H1 (cell line): Measurements from ENCODE around the gene QSOX2. TPM values are rescaled to one million over a fixed set of nuclear protein-coding genes. Genes with fewer than 3 reads are reported as not detected.
A peak's percentile ranks its signal among the peaks of the same experiment; 100 is the strongest.

Source experiments
- CTCF ChIA-PET: fragments of 300-600 bp; sonication (Branson Sonifier 250); formaldehyde crosslinking; loops from one replicate; lab custom pipeline; 2021; ENCODE audit not compliant: partially characterized antibody; lab: Charles Lee
- POLR2A ChIA-PET: fragments of 300-600 bp; sonication (Branson Sonifier 250); formaldehyde crosslinking; loops from one replicate; lab custom pipeline; 2021; ENCODE audit warnings: inconsistent platforms; ENCODE audit not compliant: partially characterized antibody; lab: Charles Lee
- DNase-seq, 2 experiments: peaks; one replicate each; pipeline versions ENCODE4 v3.0.0 to v3.0.0-alpha.2; 2010 to 2022; ENCODE audit warnings: low spot score in 2 of 2, low read depth in 1 of 2, mixed read lengths in 1 of 2
- FAIRE-seq: peaks from 2 replicates; lab custom pipeline; 2011; peaks lifted over from hg19 to GRCh38; lab: Jason Lieb, UNC
- H2AFZ ChIP-seq: 2 replicates; pipeline ENCODE4 v1.8.1; 2012; ENCODE audit warnings: low read length, inconsistent platforms
- H2AK5ac ChIP-seq: 2 replicates; pipeline ENCODE4 v1.6.1; 2013; ENCODE audit warnings: low read depth, low read length
- H2BK120ac ChIP-seq: replicated peaks from 2 replicates; pipeline ENCODE3; 2013; ENCODE audit warnings: low read depth, low read length, inconsistent platforms
- H2BK12ac ChIP-seq: 2 replicates; pipeline ENCODE4 v1.6.1; 2013; ENCODE audit warnings: low read depth, low read length
- H2BK15ac ChIP-seq: 2 replicates; pipeline ENCODE4 v1.6.1; 2013; ENCODE audit warnings: low read length
- H2BK20ac ChIP-seq: 2 replicates; pipeline ENCODE4 v1.6.1; 2013; ENCODE audit warnings: low read length
- H2BK5ac ChIP-seq: 2 replicates; pipeline ENCODE4 v1.6.1; 2013; ENCODE audit warnings: low read depth, low read length
- H3K14ac ChIP-seq: 2 replicates; pipeline ENCODE4 v1.6.1; 2013; ENCODE audit warnings: inconsistent platforms; ENCODE audit not compliant: insufficient read length
- H3K18ac ChIP-seq: 2 replicates; pipeline ENCODE4 v1.6.1; 2013; ENCODE audit warnings: low read length; ENCODE audit errors: extremely low read depth
- H3K23ac ChIP-seq: 2 replicates; pipeline ENCODE4 v1.6.1; 2013; ENCODE audit warnings: inconsistent platforms; ENCODE audit not compliant: insufficient read length
- H3K23me2 ChIP-seq: 2 replicates; pipeline ENCODE4 v1.6.1; 2013; ENCODE audit warnings: low read depth, low read length
- H3K27ac ChIP-seq: 2 replicates; pipeline ENCODE4 v1.6.1; 2011; ENCODE audit warnings: low read depth, low read length, inconsistent platforms
- H3K27me3 ChIP-seq, 4 experiments: replicated peaks in 1 of 4; 1 replicate in 1 of 4; 2 replicates in 3 of 4; pipeline versions ENCODE4 v1.6.1 to v1.8.1; 2011 to 2013; ENCODE audit warnings: low read length in 3 of 4, mild to moderate bottlenecking in 3 of 4, inconsistent platforms in 2 of 4, mixed read lengths in 2 of 4, moderate library complexity in 1 of 4; ENCODE audit not compliant: control insufficient read depth in 3 of 4, insufficient read depth in 3 of 4; ENCODE audit errors: extremely low read depth in 1 of 4
- H3K36me3 ChIP-seq, 4 experiments: 2 replicates each; pipeline versions ENCODE4 v1.6.1 to v1.8.1; 2011 to 2013; ENCODE audit warnings: mild to moderate bottlenecking in 4 of 4, low read length in 3 of 4, moderate library complexity in 2 of 4, control low read depth in 1 of 4, inconsistent platforms in 1 of 4; ENCODE audit not compliant: insufficient read depth in 4 of 4, control insufficient read depth in 2 of 4
- H3K4ac ChIP-seq: replicated peaks from 2 replicates; pipeline ENCODE3; 2013; ENCODE audit warnings: low read length, low read depth, mixed read lengths, inconsistent platforms; ENCODE audit not compliant: insufficient read length
- H3K4me1 ChIP-seq, 4 experiments: replicated peaks in 1 of 4; 1 replicate in 1 of 4; 2 replicates in 3 of 4; pipeline versions ENCODE4 v1.6.1 to v1.8.1; 2011 to 2013; ENCODE audit warnings: low read length in 3 of 4, inconsistent platforms in 2 of 4, mixed read lengths in 1 of 4; ENCODE audit not compliant: insufficient read depth in 4 of 4, control insufficient read depth in 3 of 4
- H3K4me2 ChIP-seq, 2 experiments: 2 replicates each; pipeline versions ENCODE4 v1.6.1 to v1.8.1; 2011 to 2013; ENCODE audit warnings: low read depth in 2 of 2, low read length in 2 of 2, control low read depth in 1 of 2, inconsistent platforms in 1 of 2, mild to moderate bottlenecking in 1 of 2; ENCODE audit not compliant: insufficient read depth in 1 of 2
- H3K4me3 ChIP-seq, 4 experiments: fragments of 200-600, 300-600 bp in 1 of 4; sonication (generic), shearing (Covaris generic), sonication (Bioruptor Twin) in 1 of 4; 2 replicates each; pipeline versions ENCODE4 v1.5.1 to v1.8.1; 2011 to 2016; ENCODE audit warnings: low read length in 4 of 4, low read depth in 3 of 4, control low read depth in 2 of 4, inconsistent platforms in 2 of 4, mild to moderate bottlenecking in 2 of 4, mixed read lengths in 1 of 4, moderate library complexity in 1 of 4; ENCODE audit not compliant: insufficient read depth in 2 of 4; ENCODE audit errors: extremely low read depth in 1 of 4
- H3K56ac ChIP-seq: replicated peaks from 2 replicates; pipeline ENCODE3; 2013; ENCODE audit warnings: low read depth, mild to moderate bottlenecking, mixed read lengths, low read length, inconsistent platforms; ENCODE audit not compliant: insufficient read length
- H3K79me1 ChIP-seq: 2 replicates; pipeline ENCODE4 v1.6.1; 2013; ENCODE audit warnings: low read depth, low read length, control low read depth
- H3K79me2 ChIP-seq, 2 experiments: 2 replicates each; pipeline versions ENCODE4 v1.6.1 to v1.8.1; 2012 to 2013; ENCODE audit warnings: low read length in 2 of 2, mild to moderate bottlenecking in 2 of 2, inconsistent platforms in 1 of 2; ENCODE audit not compliant: insufficient read depth in 2 of 2, control insufficient read depth in 1 of 2
- H3K9ac ChIP-seq, 4 experiments: replicated peaks in 1 of 4; 1 replicate in 1 of 4; 2 replicates in 3 of 4; pipeline versions ENCODE4 v1.6.1 to v1.8.1; 2011 to 2013; ENCODE audit warnings: low read depth in 3 of 4, low read length in 3 of 4, control low read depth in 2 of 4, mild to moderate bottlenecking in 2 of 4, moderate library complexity in 2 of 4, inconsistent platforms in 1 of 4; ENCODE audit errors: extremely low read depth in 1 of 4
- H3K9me3 ChIP-seq, 2 experiments: 2 replicates each; pipeline versions ENCODE4 v1.6.1 to v1.8.1; 2012 to 2013; ENCODE audit warnings: mild to moderate bottlenecking in 2 of 2, moderate library complexity in 2 of 2, control low read depth in 1 of 2, inconsistent platforms in 1 of 2, low read depth in 1 of 2, low read length in 1 of 2, mixed read lengths in 1 of 2; ENCODE audit not compliant: insufficient read depth in 2 of 2
- H4K20me1 ChIP-seq, 2 experiments: replicated peaks in 1 of 2; 2 replicates each; pipeline versions ENCODE3 to v1.8.1; 2011 to 2013; ENCODE audit warnings: inconsistent platforms in 2 of 2, low read length in 2 of 2, mild to moderate bottlenecking in 1 of 2; ENCODE audit not compliant: insufficient read depth in 2 of 2, control insufficient read depth in 1 of 2
- H4K5ac ChIP-seq: 2 replicates; pipeline ENCODE4 v1.6.1; 2013; ENCODE audit warnings: low read length, low read depth, mixed read lengths, inconsistent platforms; ENCODE audit not compliant: insufficient read length
- H4K8ac ChIP-seq: 2 replicates; pipeline ENCODE4 v1.8.0; 2013; ENCODE audit warnings: mild to moderate bottlenecking, moderate library complexity, low read length, inconsistent platforms; ENCODE audit not compliant: insufficient read depth; ENCODE audit errors: extremely low read depth
- H4K91ac ChIP-seq: replicated peaks from 2 replicates; pipeline ENCODE3; 2013; ENCODE audit warnings: low read length, mixed read lengths, inconsistent platforms; ENCODE audit not compliant: insufficient read length
- POU5F1 ChIP-seq: IDR thresholded peaks from 2 replicates; pipeline ENCODE4 v1.6.1; 2011; ENCODE audit warnings: low read depth, mild to moderate bottlenecking, low read length, moderate library complexity
- SUZ12 ChIP-seq: fragments of 200-600 bp; sonication (generic); IDR thresholded peaks from 2 replicates; pipeline ENCODE4 v1.6.1; 2012; ENCODE audit warnings: mild to moderate bottlenecking, inconsistent platforms, low read length, moderate library complexity, mixed read lengths
- WGBS, 2 experiments: shearing (Covaris generic) in 1 of 2; methylation state at CpG; one replicate each; pipeline versions ENCODE4 v1.1.6 to v1.1.7; 2013 to 2015; ENCODE audit warnings: low lambda C conversion rate in 2 of 2, mixed read lengths in 2 of 2, inconsistent platforms in 1 of 2, low coverage in 1 of 2, missing lambda C conversion rate in 1 of 2; ENCODE audit not compliant: insufficient replicate concordance in 2 of 2, insufficient coverage in 1 of 2, insufficient read length in 1 of 2; ENCODE audit errors: extremely low coverage in 1 of 2, missing lambda C conversion rate in 1 of 2; 5-methylcytosine and 5-hydroxymethylcytosine counted together
- polyA plus RNA-seq, 7 experiments: library from polyadenylated mRNA; depleted of rRNA in 3 of 7; stranded (reverse) in 5 of 7; unstranded in 2 of 7; fragments of >200 nt in 5 of 7; fragments of 200-250 nt in 2 of 7; gene quantifications; 1 replicate in 5 of 7; 2 replicates in 1 of 7; 4 replicates in 1 of 7; pipeline versions ENCODE4 v1.2.1 to v1.2.3, GENCODE V29; 2011 to 2013; ENCODE audit warnings: missing spikeins in 2 of 7, mixed read lengths in 2 of 7
- total RNA-seq: library from RNA; stranded (reverse); fragmentation: NEBNext Ultra II Directional; extraction: Animal tissue kit (Norgen Biotek cat#: 25700); gene quantifications from 2 replicates; pipeline ENCODE4 v1.2.1, GENCODE V29; 2021

The QSOX2 gene
- total and polyA plus RNA-seq, 2 of the 8 experiments (the other 6 are each of a cell fraction or from before 2014, with no cell fraction given), result 18.0 to 28.6 TPM

DNA sequence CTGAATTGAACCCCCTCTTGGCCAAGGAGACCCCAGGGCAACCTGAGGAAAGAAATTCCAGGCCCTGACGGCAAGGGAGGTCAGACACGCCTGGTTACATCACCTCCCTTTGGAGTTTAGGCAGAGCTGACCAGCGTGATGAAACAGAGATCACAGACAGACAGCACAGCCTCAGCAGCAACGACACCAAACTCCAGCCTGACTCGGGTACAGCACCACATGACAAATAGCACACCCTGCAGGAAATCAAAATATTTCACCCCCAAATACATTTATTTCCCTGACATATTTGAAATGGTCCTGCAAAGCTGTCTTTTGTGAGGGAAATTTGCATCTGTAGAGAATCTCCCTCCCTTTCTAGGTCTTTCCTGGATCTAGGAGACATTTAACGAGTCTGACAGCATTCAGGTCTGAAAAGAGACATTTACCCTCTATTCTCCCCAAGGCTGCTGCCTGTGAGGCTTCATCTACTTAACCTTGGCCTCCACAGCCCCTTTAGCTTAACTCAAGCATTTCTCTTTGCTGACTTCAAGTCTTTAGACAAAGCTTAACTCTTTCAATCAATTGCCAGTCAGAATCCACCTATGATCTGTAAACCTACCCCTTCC lies 2.6 kb downstream of the QSOX2 start:
- no peak overlapping the region for H2BK15ac ChIP-seq
- CTCF ChIA-PET, result interaction anchor here (0.7 to 1.5 kb wide), 8 partner anchors 9 to 105 kb away, joined by 3 to 5 read pairs (median 4); no protein-coding TSS in a partner anchor
- peak overlapping the region in 1 of 4 experiments; percentile 92; a peak in 1 of 8 replicates for H3K4me3 ChIP-seq
- H2AK5ac ChIP-seq, result no peak overlapping the region
- peak overlapping the region; percentile 86 to 98; a peak in 2 of 4 replicates for H3K4me2 ChIP-seq
- H2BK12ac ChIP-seq, result no peak overlapping the region
- no peak overlapping the region for H3K18ac ChIP-seq
- peaks cover 30% of the 10 kb centered on the region for H3K79me1 ChIP-seq
- no peak overlapping the region for H3K14ac ChIP-seq
- H3K9ac ChIP-seq, result 0 out of 7 replicates have a peak overlapping the region, but pooled peaks of 1 of the 4 experiments have one; percentile 12
- peaks cover 11 to 71% of the 10 kb centered on the region in 2 experiments for H3K79me2 ChIP-seq
- no peak overlapping the region for H3K27ac ChIP-seq
- H3K36me3 ChIP-seq, result peaks cover 0 to 3% (median 1%) of the 10 kb centered on the region in 4 experiments; a peak in 2 of 8 replicates
- H3K27me3 ChIP-seq, result peaks cover 0 to 7% (median 1%) of the 10 kb centered on the region in 4 experiments; a peak in 4 of 7 replicates
- H2BK120ac ChIP-seq, result no peak overlapping the region
- H3K4me1 ChIP-seq, result peaks cover 3 to 20% (median 12%) of the 10 kb centered on the region in 4 experiments
- H3K23ac ChIP-seq, result no peak overlapping the region
- POLR2A ChIA-PET, result interaction anchor here (1.0 to 1.4 kb wide), 2 partner anchors 33 to 46 kb away, joined by 3 to 4 read pairs; no protein-coding TSS in a partner anchor
- H2BK20ac ChIP-seq, result no peak overlapping the region
- no peak overlapping the region for H3K4ac ChIP-seq
- H4K91ac ChIP-seq, result no peak overlapping the region
- FAIRE-seq, result no peak
- DNase-seq, result no peak
- H2AFZ ChIP-seq, result no peak overlapping the region
- H3K23me2 ChIP-seq, result no peaks in the 10 kb centered on the region; the same call in 1 of the 2 replicates
- no peak overlapping the region for H4K8ac ChIP-seq
- H3K56ac ChIP-seq, result no peak overlapping the region
- no peak overlapping the region for H4K5ac ChIP-seq
- peaks cover 19 to 37% of the 10 kb centered on the region in 2 experiments for H4K20me1 ChIP-seq
- H3K9me3 ChIP-seq, result no peaks in the 10 kb centered on the region
- 75% methylated on average over 6 of the region's 6 CpGs; no CpG with 5 or more reads in 1 of the 2 experiments for WGBS, 2 experiments
- H2BK5ac ChIP-seq, result no peak overlapping the region
- TF ChIP-seq POU5F1, result no peak
- no peak for TF ChIP-seq SUZ12
